GM18868 (cell line): ENCODE data around the gene RPL10A.

Source experiments
- ATAC-seq: cut with Tn5 transposase; IDR thresholded peaks from one replicate; pipeline ENCODE4 v1.9.1; 2021; ENCODE audit warnings: mild to moderate bottlenecking, moderate library complexity; ENCODE audit not compliant: unreplicated experiment

RPL10A gene

DNA sequence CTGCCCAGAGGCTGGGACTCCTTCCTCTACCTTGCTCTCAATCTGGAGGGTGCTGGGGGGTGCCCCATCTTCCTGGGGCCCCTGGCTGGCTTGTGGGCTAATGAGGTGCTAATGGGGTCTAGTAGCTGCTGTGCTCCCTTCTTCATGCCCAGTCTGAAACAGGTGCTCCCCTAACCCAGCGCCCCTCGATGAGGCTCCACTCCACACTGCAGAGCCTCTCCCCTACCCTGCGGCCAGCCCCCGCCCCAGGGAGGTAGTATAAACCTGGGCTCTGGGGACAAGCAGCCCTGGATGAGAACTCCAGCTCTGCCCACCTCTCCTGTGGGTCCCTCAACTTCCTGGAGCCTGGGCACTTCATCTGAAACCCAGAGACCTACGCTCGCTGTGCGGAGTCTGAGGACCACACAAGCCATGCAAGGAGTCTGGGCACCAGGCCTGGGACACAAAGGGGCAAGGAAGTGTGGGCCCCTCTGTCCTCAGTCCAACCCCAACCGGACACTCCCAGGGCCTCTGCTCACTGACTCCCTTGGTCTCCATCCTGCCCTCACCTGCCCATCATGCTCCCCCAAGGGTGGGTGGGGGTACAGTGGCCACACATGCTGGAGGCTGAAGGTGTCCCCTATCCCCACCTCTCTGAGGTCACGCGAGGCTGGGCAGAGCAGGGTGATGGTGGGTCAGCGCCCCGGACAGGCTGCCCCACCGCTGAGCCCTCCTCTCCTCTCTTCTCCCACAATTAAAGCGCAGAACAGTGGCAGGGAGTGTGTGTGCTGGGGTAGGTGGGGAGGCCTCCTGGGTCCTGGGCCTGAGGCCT lies 6.1 kb downstream of the RPL10A start:
- no peak for ATAC-seq

DNA sequence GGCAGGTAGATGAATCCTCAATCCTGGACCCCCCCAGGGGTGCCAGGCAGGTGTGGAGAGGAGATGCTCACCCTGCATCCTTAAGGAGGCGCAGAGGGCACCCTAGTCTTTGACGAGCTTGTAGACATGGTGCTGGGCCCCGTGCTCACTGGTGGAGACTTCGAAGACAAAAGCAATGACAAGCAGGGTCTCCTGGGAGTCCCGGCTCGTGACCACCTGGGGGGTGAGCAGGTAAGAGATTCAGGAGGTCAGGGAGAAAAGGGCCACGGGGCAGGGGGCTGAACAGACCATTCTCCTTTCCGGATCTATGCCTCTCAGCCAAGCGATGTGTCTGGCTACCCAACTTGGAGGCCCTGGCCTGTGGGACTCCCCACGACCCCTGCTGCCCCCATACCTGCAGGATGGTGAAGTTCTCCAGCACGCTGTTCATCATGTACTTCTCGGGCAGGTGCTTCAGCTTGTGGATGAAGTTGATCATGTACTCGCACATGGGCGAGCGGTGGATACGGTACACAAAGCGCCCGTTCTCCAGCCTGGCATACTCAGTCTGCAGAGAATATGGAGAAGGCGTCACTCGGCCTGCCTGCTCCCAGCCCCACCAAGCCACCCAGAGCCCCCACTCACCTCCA lies 6.9 kb downstream of the RPL10A start:
- no peak for ATAC-seq

DNA sequence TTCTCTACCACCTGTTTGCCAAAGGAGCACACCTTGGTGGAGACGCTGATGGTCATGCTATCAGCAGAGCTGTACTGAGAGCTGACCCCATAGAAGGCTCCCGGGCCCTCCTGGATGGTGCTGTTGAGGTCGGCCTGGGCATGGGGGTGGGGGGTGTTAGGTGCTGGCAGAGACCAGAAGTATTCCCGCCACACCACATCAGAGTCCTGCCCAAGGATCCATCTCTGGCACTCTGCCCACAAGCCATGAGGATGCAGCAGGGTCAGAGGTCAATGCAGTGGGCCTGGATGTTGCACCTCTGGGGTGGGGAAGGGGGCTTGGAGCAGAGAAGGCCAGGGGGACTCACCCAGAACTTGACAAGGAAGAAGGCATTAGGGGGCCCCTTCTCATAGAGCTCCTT lies 7.4 kb downstream of the RPL10A start:
- no peak for ATAC-seq

DNA sequence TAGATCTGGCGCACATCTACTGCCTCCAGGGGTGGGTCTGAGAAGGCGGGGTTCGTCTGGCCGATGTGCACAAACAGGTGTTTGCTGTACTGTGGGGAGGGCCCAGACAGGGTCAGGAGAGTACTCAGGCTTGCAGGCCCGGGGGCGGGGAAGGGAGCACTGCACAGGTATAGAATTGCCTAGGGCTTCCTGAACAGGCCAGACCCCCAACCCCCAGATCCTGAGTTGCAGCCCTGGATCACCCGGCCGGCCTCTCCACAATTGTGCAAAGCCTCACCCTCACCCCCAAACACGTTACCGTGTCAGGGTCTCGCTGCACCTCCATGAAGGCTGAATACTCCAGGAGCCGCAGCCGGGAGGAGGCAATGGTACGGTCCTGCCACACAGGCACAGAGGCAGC lies 7.8 kb downstream of the RPL10A start:
- ATAC-seq = no peak

DNA sequence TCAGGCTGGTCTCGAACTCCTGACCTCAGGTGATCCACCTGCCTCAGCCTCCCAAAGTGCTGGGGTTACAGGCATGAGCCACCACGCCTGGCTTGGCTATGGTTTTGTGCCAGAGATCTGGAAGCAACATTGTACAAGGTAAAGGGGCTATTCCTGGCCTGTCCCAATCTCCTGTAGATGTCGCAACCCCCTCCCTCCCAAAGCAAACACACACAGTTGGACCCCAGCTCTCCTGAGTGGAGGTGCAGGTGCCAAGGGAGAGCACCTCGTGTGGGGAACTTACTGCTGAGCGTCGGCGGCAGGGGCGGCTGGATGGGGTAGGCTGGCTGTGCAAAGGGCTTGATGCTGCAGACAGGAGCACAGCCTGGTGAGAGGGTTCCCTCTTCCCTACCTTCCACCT lies 8.8 kb downstream of the RPL10A start:
- no peak for ATAC-seq

DNA sequence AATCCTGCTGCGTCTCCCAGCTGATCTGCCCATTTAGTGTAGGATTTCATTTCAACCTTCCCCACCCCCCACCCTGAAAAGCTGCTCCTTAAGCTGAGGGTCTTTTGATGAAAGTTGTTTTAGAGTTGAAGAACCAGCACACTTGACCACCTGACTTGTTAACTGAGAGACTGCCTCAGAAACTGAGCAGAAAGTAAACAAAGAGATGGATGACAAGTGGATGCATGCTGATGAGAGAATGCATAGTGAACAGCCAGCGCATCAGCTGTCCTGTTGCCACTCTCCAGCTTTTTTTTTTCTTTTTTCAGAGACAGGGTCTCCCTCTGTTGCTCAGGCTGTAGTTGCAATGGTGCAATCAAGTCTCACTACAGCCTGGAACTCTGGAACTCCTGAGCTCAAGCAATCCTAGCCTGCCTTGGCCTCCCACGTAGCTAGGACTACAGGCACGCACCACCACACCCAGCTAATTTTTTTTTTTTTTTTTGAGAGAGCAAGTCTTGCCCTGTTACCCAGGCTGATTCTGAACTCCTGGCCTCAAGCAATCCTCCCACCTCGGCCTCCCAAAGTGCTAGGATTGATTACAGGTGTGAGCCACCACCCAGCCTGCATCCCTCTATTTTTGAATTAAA lies 9.5 kb downstream of the RPL10A start:
- ATAC-seq = no peak

DNA sequence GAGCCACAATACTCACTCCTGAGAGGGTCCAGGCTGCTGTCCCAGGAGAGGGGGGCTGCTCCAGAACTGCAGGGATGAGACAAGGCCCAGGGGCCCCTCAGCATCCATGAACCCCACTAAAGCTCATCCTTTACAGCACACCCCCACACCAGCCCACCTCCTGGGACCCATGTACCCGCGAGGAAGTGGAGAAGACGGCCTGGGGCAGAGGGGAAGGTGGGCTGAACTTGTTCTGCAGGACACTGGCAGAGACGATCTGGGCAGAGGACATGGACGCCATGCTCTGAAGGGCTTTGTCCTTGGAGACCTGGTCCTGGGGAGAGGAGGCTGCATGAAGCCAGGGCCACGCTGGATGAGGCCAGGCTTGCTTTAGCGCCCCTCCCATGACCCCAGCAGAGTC lies 10.1 kb downstream of the RPL10A start:
- no peak for ATAC-seq

DNA sequence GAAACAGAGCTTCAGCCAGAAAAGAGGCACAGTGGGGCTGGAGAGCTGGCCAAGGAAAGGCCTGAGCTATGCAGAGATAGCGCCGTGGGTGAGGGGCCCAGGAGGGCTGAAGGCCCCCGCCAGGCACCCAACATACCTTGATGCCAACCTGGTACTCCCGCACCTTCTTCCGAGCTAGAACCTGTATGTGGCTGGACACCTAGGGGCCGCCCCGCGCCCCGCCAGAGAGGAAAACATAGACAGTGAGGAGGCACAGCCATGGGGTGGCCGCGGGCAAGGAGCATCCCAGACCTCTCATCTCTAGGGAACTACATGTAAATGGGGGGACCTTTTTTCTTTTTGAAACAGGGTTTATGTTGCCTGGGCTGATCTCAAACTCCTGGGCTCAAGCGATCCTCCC lies 12.0 kb downstream of the RPL10A start:
- no peak for ATAC-seq

DNA sequence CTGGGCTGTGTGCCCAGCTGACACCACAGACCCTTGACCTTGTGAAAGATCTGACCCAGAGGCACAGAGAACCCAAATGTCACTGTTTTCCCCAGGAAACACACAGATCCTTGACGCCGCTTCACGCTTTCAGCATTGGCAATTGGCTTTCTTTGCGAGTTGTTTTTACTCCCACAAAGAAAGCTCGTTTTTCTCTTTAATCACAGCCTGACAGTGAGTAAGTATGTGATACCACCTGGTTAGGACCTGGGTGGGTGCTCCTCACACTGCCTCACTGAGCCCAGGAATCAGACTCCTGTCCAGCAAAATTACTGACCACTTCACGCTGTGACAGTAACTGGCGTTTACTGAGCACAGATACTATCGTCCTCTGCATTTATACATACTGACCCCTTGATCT lies 13.0 kb downstream of the RPL10A start:
- ATAC-seq = no peak

DNA sequence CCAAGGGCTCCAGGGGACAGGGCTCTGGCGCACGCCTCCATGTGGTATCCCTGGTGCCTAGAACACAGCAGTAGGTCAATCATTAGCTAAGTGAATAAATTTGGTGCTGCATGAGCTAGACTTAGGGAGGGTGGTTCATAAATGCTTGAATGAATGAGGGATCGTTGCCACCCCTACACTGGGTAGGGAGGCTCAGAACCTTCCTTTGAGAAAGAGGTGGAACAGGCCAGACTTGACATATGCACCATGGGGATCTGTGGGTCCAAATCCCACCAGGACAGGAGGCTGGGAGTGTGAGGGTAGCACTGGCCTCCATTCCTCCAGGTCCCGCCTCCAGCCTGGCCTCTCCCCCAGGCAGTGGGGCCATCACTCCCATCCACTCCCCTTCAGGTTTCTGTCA lies 14.9 kb downstream of the RPL10A start:
- ATAC-seq = no peak

DNA sequence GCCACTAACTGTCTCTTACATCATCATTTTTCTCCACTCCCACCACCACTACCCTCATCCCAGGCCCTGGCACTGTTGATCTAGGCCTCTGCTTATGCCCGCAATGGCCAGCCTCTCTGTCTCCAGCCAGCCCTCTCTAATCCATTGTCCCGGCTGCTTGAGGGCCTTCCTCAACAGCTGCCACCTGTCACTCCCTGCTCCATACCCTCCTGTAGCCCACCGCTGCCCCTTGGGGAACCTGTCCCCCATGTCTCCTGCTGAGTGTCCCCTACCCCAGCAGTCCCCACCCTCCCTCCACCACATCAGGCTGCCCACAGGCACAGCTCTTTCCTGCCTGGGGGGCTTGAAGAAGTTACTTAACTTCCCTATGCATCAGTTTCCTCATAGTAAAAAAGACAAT lies 15.3 kb downstream of the RPL10A start:
- ATAC-seq = no peak

DNA sequence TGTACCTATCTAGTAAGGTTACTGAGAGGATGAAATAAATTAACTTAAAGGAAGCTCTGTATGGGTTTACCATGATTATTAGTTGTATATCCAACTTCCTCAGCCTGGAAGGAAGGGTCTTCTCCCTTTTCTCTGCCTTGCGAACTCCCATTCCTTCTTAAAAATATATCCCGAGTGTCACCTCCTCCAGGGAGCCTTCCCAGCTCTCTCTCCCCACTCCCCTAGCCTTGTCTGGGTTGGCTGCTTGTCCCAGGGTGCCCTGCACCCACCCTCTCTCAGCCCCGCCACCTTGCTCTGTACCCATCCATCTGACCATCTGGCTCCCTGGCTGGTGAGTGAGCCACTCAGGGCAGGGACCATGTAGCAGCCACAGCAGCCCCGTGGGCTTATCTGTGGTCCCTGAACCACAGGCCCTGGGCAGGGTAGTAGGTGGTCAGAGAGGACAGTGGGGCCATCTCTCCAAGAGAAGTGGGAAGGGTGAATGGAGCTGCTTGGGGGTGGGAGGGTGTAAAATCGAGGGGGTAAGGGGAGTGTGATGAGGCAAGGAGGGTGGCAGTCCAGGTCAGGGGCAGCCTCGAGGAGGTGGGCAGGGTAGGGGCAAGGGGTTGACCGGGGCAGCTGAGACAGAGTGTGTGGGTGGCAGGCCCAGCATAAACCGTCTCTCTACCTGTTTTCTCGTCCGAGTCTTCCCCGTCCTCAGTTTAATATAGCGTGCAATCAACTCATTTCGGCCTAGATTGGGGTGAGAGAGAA lies 15.9 kb downstream of the RPL10A start:
- no peak for ATAC-seq

DNA sequence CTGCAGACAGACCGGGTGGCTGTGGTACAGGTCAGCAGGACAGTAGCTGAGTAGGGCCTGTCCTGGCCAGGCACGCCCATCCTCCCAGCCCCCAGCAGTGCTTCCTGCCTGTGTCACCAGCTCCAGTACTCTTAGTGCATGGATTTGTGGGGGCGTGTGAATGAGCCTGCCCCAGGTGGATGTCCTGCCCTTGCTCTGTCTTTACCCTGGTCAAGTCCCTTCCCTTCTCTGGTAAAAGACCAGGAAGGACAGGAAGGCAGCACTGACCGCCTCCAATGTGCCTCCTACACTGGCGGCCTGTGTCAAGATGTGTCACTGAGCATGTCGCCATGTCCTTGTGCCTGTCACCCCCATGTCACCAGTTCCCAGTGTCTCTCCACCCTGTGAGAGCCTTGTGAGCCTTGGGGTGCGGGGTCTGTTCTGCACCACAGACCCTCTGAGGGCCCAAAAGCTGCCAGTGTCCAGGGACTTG lies 16.8 kb downstream of the RPL10A start:
- ATAC-seq = no peak

DNA sequence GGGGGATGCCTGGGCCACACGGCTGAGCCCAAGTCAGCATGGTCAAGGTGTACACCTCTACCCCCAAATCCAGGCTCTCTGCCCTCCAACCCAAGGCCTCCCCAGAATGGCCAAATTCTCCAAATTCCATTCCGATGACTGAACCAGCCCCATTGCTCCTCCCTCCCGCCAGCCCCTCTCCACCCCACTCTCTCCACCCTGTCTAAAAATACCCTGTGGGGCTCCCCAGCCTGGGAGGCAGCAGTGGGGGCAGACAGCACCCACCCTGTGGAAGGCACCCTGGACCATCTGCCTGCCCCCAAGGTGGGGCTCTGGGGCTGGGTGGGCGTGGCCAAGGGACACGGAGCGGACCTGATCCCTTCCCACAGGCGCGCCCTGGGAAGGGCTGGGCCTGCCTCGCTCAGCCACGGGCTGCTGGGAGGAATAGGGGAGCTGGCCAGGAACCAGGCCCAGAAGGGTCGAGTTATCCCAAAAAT lies 17.2 kb downstream of the RPL10A start:
- ATAC-seq = no peak

DNA sequence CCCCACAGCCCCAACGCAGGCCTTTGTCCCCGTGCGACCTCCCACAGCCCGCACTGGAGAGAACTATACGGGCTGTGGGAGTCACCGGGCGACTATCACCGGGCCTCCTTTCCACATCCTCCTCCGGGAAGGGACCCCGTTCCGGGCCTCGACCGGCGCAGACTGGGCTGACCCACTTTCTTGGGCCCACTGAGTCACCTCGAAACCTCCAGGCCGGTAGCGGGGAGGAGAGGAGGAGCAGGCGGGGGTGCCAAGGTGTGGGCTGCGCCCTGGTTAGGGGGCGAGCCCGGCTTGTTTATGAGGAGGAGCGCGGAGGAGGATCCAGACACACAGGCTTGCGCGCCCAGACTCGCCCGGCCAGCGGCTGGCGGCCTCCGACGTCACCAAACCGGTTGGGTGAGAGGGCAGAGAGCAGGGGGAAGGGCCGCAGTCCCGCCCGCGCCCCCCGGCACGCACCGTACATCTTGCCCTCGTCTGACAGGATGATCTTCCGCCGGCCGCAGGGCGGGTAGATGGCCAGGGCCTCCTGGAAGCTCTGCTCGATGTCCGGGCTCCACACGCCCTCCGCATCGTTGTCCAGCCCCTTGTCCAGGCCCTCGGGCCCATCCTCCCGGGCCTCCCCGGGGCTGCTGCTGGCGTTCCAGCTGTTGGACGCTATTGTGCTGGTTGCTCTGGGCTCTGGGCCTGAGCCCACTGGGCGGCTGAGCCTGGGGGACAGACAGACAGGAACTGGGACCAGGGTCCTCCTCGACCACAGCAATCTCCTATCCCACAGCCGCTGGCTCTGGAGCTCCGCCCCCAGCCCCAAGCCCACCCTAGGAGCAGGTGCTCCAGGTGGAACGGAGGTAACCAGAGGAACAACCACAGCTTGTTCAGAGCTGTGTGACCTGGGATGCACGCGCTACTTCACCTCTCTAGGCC lies 18.1 kb downstream of the RPL10A start:
- ATAC-seq = no peak

DNA sequence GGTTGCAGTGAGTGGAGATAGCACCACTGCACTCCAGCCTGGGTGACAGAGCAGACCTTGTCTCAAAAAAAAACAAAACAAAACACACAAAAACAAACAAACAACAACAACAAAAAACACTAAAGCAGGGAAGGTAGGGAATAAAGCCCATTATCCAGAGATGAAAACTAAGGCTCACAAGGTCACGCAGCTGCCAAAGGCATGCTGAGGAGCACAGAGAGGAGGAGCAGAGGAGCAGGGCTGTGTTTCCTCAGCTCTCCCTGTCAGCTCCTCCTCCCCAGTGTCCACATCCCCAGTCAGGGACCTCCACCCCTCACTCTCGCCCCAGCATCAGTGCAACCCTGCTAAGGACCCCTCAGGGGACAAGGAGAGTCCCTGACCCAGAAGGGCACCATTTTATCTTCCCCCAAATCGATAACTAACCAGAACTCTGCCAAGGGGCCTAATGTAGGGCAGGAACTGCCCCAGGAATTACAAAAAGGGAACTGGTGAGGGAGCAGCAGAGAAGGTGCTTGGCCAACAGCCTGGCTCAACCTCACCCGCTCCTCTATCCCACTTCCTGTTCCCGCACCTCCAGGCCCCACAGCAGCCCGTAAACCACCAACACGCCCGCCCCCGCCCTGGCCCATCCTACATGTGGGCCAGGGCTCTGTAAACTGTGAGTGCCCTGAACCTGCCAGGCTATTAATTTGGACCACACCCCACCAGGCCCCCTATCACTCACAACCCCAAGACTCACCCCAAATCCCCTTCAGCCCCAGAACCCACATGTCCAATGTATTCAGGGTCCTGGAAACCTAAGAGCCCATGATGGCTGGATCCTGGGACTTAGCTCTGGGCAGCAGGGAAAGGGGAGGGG lies 19.7 kb downstream of the RPL10A start:
- no peak for ATAC-seq

DNA sequence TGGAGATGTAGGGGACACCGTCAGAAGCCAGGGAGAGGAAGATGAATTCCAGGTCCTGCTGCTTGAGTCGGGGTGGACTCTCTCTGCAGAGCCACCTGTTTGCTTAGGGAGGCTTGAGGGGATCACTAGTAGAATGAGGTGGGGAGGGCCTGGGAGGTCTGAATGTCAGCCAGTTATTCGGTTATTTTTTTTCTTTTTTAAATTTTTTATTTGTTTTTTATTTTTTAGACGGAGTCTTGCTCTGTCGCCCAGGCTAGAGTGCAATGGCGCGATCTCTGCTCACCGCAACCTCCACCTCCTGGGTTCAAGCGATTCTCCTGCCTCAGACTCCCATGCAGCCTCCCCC lies 20.3 kb downstream of the RPL10A start:
- no peak for ATAC-seq

DNA sequence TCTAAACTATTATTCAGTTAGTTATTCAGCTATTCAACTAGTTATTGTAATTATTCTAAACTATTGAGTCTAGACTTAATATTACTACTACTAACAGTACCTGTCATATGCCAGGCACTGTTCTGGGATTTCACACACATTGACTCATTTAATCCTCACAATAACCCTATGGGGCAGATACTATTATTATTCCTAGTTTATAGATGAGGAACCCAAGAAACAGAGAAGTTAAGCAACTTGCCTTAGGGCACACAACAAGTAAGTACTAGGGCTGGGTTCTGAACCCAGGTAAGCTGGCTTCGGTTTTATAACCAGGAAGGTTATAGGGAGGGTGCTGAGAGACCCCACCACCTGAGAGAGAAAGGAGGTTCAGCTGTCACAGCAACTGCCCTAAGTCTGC lies 20.9 kb downstream of the RPL10A start:
- ATAC-seq = no peak

DNA sequence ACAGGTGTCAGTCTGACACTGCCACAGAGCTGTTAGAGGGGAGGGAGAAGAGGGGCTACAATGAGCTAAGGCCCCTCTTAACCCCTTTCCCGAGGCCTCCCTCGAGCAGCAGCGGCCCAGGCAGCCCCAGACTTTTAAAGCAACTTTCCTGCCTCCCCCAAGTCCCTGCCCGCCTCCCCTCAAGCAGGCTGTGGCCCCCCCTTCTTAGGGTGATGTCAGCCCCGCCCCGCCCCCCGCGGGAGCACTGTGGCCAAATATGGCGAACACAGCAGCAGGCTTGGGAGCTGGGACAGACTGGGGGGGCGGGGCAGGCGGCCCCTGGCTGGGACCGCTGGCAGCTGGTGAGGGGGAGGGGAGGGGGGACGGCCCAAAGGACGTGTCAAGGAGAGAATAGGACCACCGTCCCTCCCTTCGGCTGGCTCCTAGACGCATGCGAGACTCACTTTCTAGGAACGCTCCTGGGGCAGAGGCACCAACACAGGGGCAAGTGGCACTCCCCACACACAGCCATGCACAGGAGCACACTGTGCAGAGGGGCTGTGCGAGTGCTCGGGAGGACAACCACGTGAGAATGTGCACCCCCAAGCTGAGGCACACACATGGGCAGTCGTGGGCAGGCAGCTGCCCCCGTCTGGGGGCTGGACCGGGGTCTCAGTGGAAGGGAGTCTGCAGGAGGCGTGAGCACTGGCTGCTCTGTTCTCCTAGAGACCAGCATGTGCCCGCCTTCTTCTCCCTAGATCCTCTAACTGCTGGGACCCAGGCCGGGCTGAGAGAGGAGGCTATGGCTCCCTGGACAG lies 22.0 kb downstream of the RPL10A start:
- ATAC-seq = no peak
